ENCODE data around the gene CACTIN. TPM values are rescaled to one million over a fixed set of nuclear protein-coding genes. Genes with fewer than 3 reads are reported as not detected.

CACTIN gene
- polyA plus RNA-seq, 1 donor (not counting 4 experiments of a cell fraction or from before 2014, with no cell fraction given), result 10.8 TPM

DNA sequence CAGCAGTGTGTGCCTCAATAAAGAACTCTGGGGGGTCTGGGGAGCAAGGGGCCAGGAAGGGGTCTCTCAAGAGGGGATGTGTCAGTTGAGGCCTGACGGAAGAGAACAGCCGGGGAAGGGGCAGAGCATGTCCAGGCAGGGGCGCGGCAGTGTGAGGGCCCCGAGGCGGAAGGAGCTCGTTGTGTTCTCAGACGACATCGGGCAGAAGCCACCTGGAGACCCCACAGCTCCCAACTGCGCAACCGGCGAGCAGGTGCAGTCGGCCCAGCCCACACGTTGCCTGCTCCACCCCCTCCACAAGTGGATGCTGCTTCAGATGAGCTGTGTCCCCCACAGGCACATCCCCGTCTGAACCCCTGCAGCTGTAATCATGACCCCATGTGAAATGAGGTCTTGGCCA lies 4.9 kb downstream of the CACTIN start:
- H3K4me2 ChIP-seq (ENCODE audit: control insufficient read depth, extremely low read depth, insufficient read depth, low read depth, low read length), result no peak overlapping the region
- dilution Hi-C loops (cut with MboI; ENCODE audit: extremely low pct_ligation_motif_present, low sequenced_read_pairs), result no loop called here
- no peak overlapping the region for H3K27ac ChIP-seq (ENCODE audit: control insufficient read depth, insufficient read depth, low read length)
- no peaks in the 10 kb centered on the region for H3K9me1 ChIP-seq (ENCODE audit: control insufficient read depth, extremely low read depth, insufficient read depth, low read length)
- DNase-seq (ENCODE audit: low read depth, low spot score), result no peak
- TF ChIP-seq, protein P1, sequence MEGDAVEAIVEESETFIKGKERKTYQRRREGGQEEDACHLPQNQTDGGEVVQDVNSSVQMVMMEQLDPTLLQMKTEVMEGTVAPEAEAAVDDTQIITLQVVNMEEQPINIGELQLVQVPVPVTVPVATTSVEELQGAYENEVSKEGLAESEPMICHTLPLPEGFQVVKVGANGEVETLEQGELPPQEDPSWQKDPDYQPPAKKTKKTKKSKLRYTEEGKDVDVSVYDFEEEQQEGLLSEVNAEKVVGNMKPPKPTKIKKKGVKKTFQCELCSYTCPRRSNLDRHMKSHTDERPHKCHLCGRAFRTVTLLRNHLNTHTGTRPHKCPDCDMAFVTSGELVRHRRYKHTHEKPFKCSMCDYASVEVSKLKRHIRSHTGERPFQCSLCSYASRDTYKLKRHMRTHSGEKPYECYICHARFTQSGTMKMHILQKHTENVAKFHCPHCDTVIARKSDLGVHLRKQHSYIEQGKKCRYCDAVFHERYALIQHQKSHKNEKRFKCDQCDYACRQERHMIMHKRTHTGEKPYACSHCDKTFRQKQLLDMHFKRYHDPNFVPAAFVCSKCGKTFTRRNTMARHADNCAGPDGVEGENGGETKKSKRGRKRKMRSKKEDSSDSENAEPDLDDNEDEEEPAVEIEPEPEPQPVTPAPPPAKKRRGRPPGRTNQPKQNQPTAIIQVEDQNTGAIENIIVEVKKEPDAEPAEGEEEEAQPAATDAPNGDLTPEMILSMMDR (optimal IDR thresholded peaks at IDR 0.05 in 1 of 3, IDR thresholded peaks at IDR 0.05 in 1 of 3, conservative IDR thresholded peaks at IDR 0.05 in 1 of 3; ENCODE audit: extremely low read depth in 1 of 3, insufficient read depth in 2 of 3, low read length in 3 of 3), result no peak
- no peak for TF ChIP-seq EZH2 (IDR thresholded peaks at IDR 0.05; ENCODE audit: low read length)
- H3K9me3 ChIP-seq (ENCODE audit: control insufficient read depth, low read depth, low read length), result no peaks in the 10 kb centered on the region
- no peaks in the 10 kb centered on the region for H3K27me3 ChIP-seq (ENCODE audit: control insufficient read depth, extremely low read depth, insufficient read depth, low read length)
- no peaks in the 10 kb centered on the region for H4K20me1 ChIP-seq (ENCODE audit: control insufficient read depth, extremely low read depth, insufficient read depth, low read length)
- FAIRE-seq, result no peak
- peaks cover 13% of the 10 kb centered on the region for H3K4me1 ChIP-seq (ENCODE audit: control insufficient read depth, extremely low read depth, insufficient read depth, low read length)
- peaks cover 31% of the 10 kb centered on the region for H3K79me2 ChIP-seq (ENCODE audit: control insufficient read depth, insufficient read depth, low read length)
- no peak overlapping the region for H3K4me3 ChIP-seq (ENCODE audit: control insufficient read depth in 2 of 3, extremely low read depth in 1 of 3, insufficient read depth in 2 of 3, low read depth in 1 of 3, low read length in 3 of 3)
- no peak overlapping the region for H2AFZ ChIP-seq (ENCODE audit: control insufficient read depth, low read length)
- H3K36me3 ChIP-seq (ENCODE audit: control insufficient read depth in 2 of 2, extremely low read depth in 1 of 2, insufficient read depth in 2 of 2, low read length in 2 of 2), result peaks cover 3 to 19% of the 10 kb centered on the region in 2 experiments
- H3K9ac ChIP-seq (ENCODE audit: control insufficient read depth, extremely low read depth, insufficient read depth, low read length), result no peak overlapping the region

DNA sequence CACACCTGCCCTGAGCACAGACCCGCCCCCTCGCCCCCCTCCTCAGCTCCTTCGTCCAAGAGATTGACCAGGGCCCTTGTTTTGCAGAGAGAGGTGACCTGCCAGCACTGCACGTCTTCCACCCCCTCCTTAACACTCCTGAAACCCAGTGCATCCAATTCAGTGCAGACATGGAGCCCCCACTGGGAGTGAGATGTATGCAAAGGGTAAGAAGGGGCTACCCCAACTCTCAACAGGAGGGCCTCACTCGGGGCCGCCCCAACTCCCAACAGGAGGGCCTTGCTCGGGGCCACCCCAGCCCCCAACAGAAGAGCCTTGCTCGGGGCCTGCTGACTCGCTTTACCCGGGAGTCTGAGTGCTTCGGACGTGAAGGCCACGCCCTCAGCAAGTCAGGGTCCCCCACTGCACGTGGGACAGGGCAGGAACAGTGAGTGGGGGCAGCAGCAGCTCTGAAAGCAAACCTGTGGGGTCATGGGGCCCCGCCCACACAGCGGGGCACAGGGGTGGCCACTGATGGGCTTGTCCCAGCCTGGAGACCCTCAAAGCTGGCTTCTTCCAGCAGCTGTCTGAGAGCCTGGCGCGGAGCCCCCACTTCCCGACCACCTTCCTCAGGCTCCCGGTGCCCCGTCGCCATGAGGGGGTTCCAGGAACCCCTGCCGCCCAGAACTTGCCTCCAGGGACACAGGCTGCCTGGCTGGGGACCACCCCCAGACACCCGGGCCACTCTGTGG lies 5.6 kb downstream of the CACTIN start:
- DNase-seq (ENCODE audit: low read depth, low spot score) (no peak), FAIRE-seq (no peak)
- Histone ChIP-seq H3K79me2 (ENCODE audit: control insufficient read depth, insufficient read depth, low read length) (peaks cover 25% of the 10 kb centered on the region), H3K9me1 (ENCODE audit: control insufficient read depth, extremely low read depth, insufficient read depth, low read length) (no peaks in the 10 kb centered on the region), H2AFZ (ENCODE audit: control insufficient read depth, low read length) (no peak overlapping the region), H3K4me1 (ENCODE audit: control insufficient read depth, extremely low read depth, insufficient read depth, low read length) (peaks cover 13% of the 10 kb centered on the region), H3K27me3 (ENCODE audit: control insufficient read depth, extremely low read depth, insufficient read depth, low read length) (no peaks in the 10 kb centered on the region), H3K36me3 (ENCODE audit: control insufficient read depth in 2 of 2, extremely low read depth in 1 of 2, insufficient read depth in 2 of 2, low read length in 2 of 2) (peaks cover 3 to 19% of the 10 kb centered on the region in 2 experiments), H3K27ac (ENCODE audit: control insufficient read depth, insufficient read depth, low read length) (no peak overlapping the region), H3K9me3 (ENCODE audit: control insufficient read depth, low read depth, low read length) (no peaks in the 10 kb centered on the region), H3K4me2 (ENCODE audit: control insufficient read depth, extremely low read depth, insufficient read depth, low read depth, low read length) (no peak overlapping the region), H3K9ac (ENCODE audit: control insufficient read depth, extremely low read depth, insufficient read depth, low read length) (no peak overlapping the region), H3K4me3 (ENCODE audit: control insufficient read depth in 2 of 3, extremely low read depth in 1 of 3, insufficient read depth in 2 of 3, low read depth in 1 of 3, low read length in 3 of 3) (no peak overlapping the region), H4K20me1 (ENCODE audit: control insufficient read depth, extremely low read depth, insufficient read depth, low read length) (no peaks in the 10 kb centered on the region)
- dilution Hi-C loops (cut with MboI; ENCODE audit: extremely low pct_ligation_motif_present, low sequenced_read_pairs), result no loop called here
- no peak for TF ChIP-seq EZH2 (IDR thresholded peaks at IDR 0.05; ENCODE audit: low read length)
- TF ChIP-seq, protein P1 (optimal IDR thresholded peaks at IDR 0.05 in 1 of 3, IDR thresholded peaks at IDR 0.05 in 1 of 3, conservative IDR thresholded peaks at IDR 0.05 in 1 of 3; ENCODE audit: extremely low read depth in 1 of 3, insufficient read depth in 2 of 3, low read length in 3 of 3), result no peak
